NT2/D1 (cell line): ENCODE measurements around the gene SERTAD3.

Source experiments
- DNase-seq: peaks from one replicate; pipeline ENCODE4 v3.0.0-alpha.2; 2011; ENCODE audit warnings: low read depth, low spot score
- H3K27me3 ChIP-seq: 2 replicates; pipeline ENCODE4 v1.6.0; 2011; ENCODE audit warnings: mild to moderate bottlenecking; ENCODE audit not compliant: insufficient read length, insufficient read depth
- H3K36me3 ChIP-seq: 2 replicates; pipeline ENCODE4 v1.6.1; 2011; ENCODE audit warnings: mild to moderate bottlenecking, low read length, mixed read lengths; ENCODE audit not compliant: insufficient read depth, insufficient read length
- H3K4me1 ChIP-seq: 2 replicates; pipeline ENCODE4 v1.5.1; 2011; ENCODE audit not compliant: insufficient read depth, insufficient read length
- H3K4me3 ChIP-seq: 2 replicates; pipeline ENCODE4 v1.5.1; 2011; ENCODE audit warnings: low read depth; ENCODE audit not compliant: insufficient read length
- H3K9ac ChIP-seq: 2 replicates; pipeline ENCODE4 v1.6.0; 2011; ENCODE audit warnings: low read depth; ENCODE audit not compliant: insufficient read length
- H3K9me3 ChIP-seq: 2 replicates; pipeline ENCODE4 v1.5.1; 2011; ENCODE audit warnings: mild to moderate bottlenecking, low read length; ENCODE audit not compliant: insufficient read depth
- SUZ12 ChIP-seq: IDR thresholded peaks from 2 replicates; pipeline ENCODE4 v1.6.1; 2011; ENCODE audit not compliant: insufficient read length, insufficient read depth; ENCODE audit errors: extremely low read depth
- YY1 ChIP-seq: IDR thresholded peaks from 2 replicates; pipeline ENCODE4 v1.6.1; 2011; ENCODE audit not compliant: insufficient read length, insufficient read depth
- ZNF274 ChIP-seq: IDR thresholded peaks from 2 replicates; pipeline ENCODE4 v1.6.1; 2011; ENCODE audit warnings: mild to moderate bottlenecking, low read depth, low read length

Gene SERTAD3

GRCh38 chr19:40407714-40408597, 36.2 kb downstream of the SERTAD3 start:
- H3K4me1 ChIP-seq: peaks cover 22% of the 10 kb centered on the region
- DNase-seq: no peak
- no peaks in the 10 kb centered on the region for H3K9me3 ChIP-seq
- no peak overlapping the region for H3K4me3 ChIP-seq
- TF ChIP-seq SUZ12 (no peak), YY1 (no peak), ZNF274 (no peak)
- peak overlapping the region; percentile 21 for H3K9ac ChIP-seq
- no peaks in the 10 kb centered on the region for H3K27me3 ChIP-seq
- H3K36me3 ChIP-seq: no peaks in the 10 kb centered on the region

DNA sequence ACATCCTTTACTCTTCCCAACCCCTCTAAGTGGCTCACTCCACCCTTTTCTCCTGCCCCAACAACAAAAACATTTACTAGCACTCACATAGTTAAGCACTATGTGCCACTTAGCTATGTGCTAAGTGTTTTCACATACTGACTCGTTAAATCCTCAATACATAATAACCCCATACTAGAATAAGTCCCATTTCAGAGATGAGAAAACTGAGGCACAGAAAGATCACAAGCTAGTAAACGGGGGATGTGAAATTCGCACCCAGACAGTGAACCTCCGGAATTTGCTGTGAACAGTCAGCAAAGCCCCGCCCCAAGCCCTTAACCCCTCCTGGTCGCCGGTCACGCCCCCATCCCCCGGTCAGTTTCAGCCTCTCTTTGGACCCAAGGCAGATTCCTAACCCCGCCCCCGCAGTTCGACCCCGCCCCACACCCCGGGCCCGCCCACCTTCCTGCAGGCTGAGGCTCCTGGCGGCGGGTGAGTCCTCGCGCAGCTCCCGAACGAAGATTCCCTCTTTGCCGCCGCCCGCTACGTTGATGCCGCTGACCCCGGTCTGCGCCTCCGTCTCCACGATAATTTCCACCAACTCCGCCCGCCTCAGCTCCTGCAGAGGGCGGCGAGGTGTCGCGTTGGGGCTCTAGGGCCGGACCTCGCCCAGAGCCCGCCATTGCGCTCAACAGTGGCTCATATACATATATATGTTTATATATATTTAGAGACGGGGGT, 40.7 kb downstream of the SERTAD3 start:
- Histone ChIP-seq H3K9ac (peak overlapping the region; percentile 72), H3K4me1 (peaks cover 11% of the 10 kb centered on the region), H3K27me3 (no peaks in the 10 kb centered on the region), H3K36me3 (no peaks in the 10 kb centered on the region), H3K4me3 (peak overlapping the region; percentile 47), H3K9me3 (no peaks in the 10 kb centered on the region)
- TF ChIP-seq ZNF274: no peak
- no peak for TF ChIP-seq SUZ12
- TF ChIP-seq YY1: no peak
- peak; percentile 94 for DNase-seq

GRCh38 chr19:40400559-40400958, 43.6 kb downstream of the SERTAD3 start:
- no peak overlapping the region for H3K4me3 ChIP-seq
- H3K9me3 ChIP-seq: no peaks in the 10 kb centered on the region

GRCh38 chr19:40398417-40399131, 45.6 kb downstream of the SERTAD3 start:
- Histone ChIP-seq H3K27me3 (no peaks in the 10 kb centered on the region), H3K9ac (no peak overlapping the region), H3K4me3 (no peak overlapping the region), H3K4me1 (no peaks in the 10 kb centered on the region), H3K9me3 (no peaks in the 10 kb centered on the region), H3K36me3 (no peaks in the 10 kb centered on the region)
- peak; percentile 42 for DNase-seq
- TF ChIP-seq YY1 (no peak), ZNF274 (no peak), SUZ12 (no peak)

More at GRCh38 chr19:40400559-40400958, 43.6 kb downstream of the SERTAD3 start:
- no peak for DNase-seq
- no peaks in the 10 kb centered on the region for H3K27me3 ChIP-seq
- H3K4me1 ChIP-seq: peaks cover 3% of the 10 kb centered on the region
- H3K36me3 ChIP-seq: no peaks in the 10 kb centered on the region
- H3K9ac ChIP-seq: no peak overlapping the region
- TF ChIP-seq SUZ12 (no peak), YY1 (no peak), ZNF274 (no peak)

GRCh38 chr19:40397568-40397906, 46.6 kb downstream of the SERTAD3 start:
- Histone ChIP-seq H3K36me3 (no peaks in the 10 kb centered on the region), H3K27me3 (no peaks in the 10 kb centered on the region), H3K9ac (no peak overlapping the region), H3K4me3 (no peak overlapping the region), H3K4me1 (peaks cover 3% of the 10 kb centered on the region), H3K9me3 (no peaks in the 10 kb centered on the region)
- DNase-seq: no peak
- TF ChIP-seq SUZ12 (no peak), ZNF274 (no peak)

DNA sequence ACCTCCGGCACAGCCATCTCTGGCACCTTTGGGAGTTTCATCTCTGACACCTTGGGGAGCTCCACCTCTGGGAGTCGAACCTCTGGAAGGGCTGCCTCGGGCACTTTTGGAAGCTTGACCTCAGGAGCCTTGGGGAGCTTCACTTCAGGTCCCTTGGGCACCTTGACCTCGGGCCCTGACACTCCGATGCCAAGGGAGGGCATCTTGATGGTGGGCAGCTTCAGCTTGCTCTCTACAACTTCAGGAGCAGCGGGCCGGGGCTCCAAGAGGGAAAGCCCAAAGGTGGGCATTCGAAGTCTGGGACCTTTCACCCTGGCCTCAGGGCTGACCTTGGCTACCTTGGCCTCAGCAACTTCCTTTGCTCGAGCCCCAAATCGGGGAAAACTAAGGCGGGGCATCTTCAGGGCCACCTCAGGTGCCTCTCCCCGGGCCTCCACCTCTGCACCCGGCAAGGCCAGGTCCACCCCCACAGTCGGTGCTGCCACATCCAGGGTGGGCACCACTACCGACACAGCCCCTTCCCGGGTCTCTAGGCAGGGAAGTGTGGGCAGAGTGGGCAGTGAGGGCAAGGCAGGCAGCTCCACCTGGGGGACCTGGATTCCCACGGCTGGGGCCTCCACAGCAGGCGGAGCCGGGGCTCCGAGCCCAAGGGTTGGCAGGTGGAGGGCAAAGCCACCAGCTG, 47.1 kb downstream of the SERTAD3 start:
- H3K27me3 ChIP-seq: no peaks in the 10 kb centered on the region
- H3K4me1 ChIP-seq: peaks cover 3% of the 10 kb centered on the region
- H3K4me3 ChIP-seq: no peak overlapping the region
- H3K36me3 ChIP-seq: no peaks in the 10 kb centered on the region
- H3K9ac ChIP-seq: no peak overlapping the region
- no peak for DNase-seq
- no peaks in the 10 kb centered on the region for H3K9me3 ChIP-seq
- no peak for TF ChIP-seq YY1
- TF ChIP-seq ZNF274: no peak
- no peak for TF ChIP-seq SUZ12

DNA sequence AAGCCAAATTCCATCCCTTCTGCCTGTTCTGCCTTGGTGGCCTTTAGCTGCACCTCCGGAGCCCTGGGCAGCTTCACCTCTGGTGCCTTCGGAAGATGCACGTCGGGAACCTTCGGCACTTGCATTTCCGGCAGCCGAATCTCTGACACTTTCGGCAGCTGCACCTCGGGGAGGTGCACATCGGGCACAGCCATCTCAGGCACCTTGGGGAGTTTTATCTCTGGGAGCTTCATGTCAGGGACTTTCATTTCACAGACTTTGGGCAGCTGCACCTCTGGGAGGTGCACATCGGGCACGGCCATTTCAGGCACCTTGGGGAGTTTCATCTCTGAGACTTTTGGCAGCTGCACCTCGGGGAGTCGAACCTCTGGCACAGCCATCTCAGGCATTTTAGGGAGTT, 48.2 kb downstream of the SERTAD3 start:
- Histone ChIP-seq H3K4me3 (no peak overlapping the region), H3K27me3 (no peaks in the 10 kb centered on the region), H3K9ac (no peak overlapping the region), H3K4me1 (peaks cover 3% of the 10 kb centered on the region), H3K36me3 (no peaks in the 10 kb centered on the region), H3K9me3 (no peaks in the 10 kb centered on the region)
- TF ChIP-seq ZNF274 (no peak), YY1 (no peak), SUZ12 (no peak)
- DNase-seq: no peak
